Measurements from ENCODE around the gene CLCN2.
A peak's percentile ranks its signal among the peaks of the same experiment; 100 is the strongest.
"Not testable (repeated sequence)": the region's sequence is repeated elsewhere in the genome, so short reads cannot be mapped to it uniquely, and the experiment has no call there.

CLCN2 gene

GRCh38 chr3:184352149-184352785 is 9.1 kb downstream of the CLCN2 start:
- in situ Hi-C loops (cut with HindIII; ENCODE audit: low pct_ligation_motif_present, low pct_unique_long_range_greater_than_20kb, low sequenced_read_pairs), result loop anchor here (25.0 kb wide), 1 partner anchor 185 kb away; no protein-coding TSS in a partner anchor

GRCh38 chr3:184351511-184352148 is 9.8 kb downstream of the CLCN2 start:
- in situ Hi-C loops (cut with HindIII; ENCODE audit: low pct_ligation_motif_present, low pct_unique_long_range_greater_than_20kb, low sequenced_read_pairs), result loop anchor here (25.0 kb wide), 1 partner anchor 186 kb away; no protein-coding TSS in a partner anchor

More at GRCh38 chr3:184352149-184352785, 9.1 kb downstream of the CLCN2 start:
- no peak for DNase-seq

GRCh38 chr3:184350618-184351017 is 10.8 kb downstream of the CLCN2 start:
- no peak for DNase-seq
- in situ Hi-C loops (cut with HindIII; ENCODE audit: low pct_ligation_motif_present, low pct_unique_long_range_greater_than_20kb, low sequenced_read_pairs), result loop anchor here (25.0 kb wide), 1 partner anchor 187 kb away; no protein-coding TSS in a partner anchor

More at GRCh38 chr3:184351511-184352148, 9.8 kb downstream of the CLCN2 start:
- DNase-seq, result no peak

- in situ Hi-C loops (cut with HindIII; ENCODE audit: low pct_ligation_motif_present, low pct_unique_long_range_greater_than_20kb, low sequenced_read_pairs), result loop anchor here (25.0 kb wide), 1 partner anchor 187 kb away; no protein-coding TSS in a partner anchor
- DNase-seq, result peak; percentile 45
Measured at GRCh38 chr3:184349563-184350470, 11.6 kb downstream of the CLCN2 start.

- in situ Hi-C loops (cut with HindIII; ENCODE audit: low pct_ligation_motif_present, low pct_unique_long_range_greater_than_20kb, low sequenced_read_pairs), result no loop called here
- DNase-seq, result no peak
Measured at GRCh38 chr3:184348057-184348382, 13.4 kb downstream of the CLCN2 start.

- in situ Hi-C loops (cut with HindIII; ENCODE audit: low pct_ligation_motif_present, low pct_unique_long_range_greater_than_20kb, low sequenced_read_pairs), result no loop called here
- DNase-seq, result no peak
Measured at GRCh38 chr3:184347321-184348056, 13.9 kb downstream of the CLCN2 start.

- DNase-seq, result no peak
- in situ Hi-C loops (cut with HindIII; ENCODE audit: low pct_ligation_motif_present, low pct_unique_long_range_greater_than_20kb, low sequenced_read_pairs), result no loop called here
Measured at GRCh38 chr3:184346480-184347190, 14.8 kb downstream of the CLCN2 start.

GRCh38 chr3:184345317-184346144 is 15.9 kb downstream of the CLCN2 start:
- in situ Hi-C loops (cut with HindIII; ENCODE audit: low pct_ligation_motif_present, low pct_unique_long_range_greater_than_20kb, low sequenced_read_pairs), result no loop called here
- peak; percentile 84 for DNase-seq

GRCh38 chr3:184344579-184345316 is 16.7 kb downstream of the CLCN2 start:
- in situ Hi-C loops (cut with HindIII; ENCODE audit: low pct_ligation_motif_present, low pct_unique_long_range_greater_than_20kb, low sequenced_read_pairs), result no loop called here
- DNase-seq, result no peak

GRCh38 chr3:184343200-184343876 is 18.1 kb downstream of the CLCN2 start:
- DNase-seq, result no peak
- in situ Hi-C loops (cut with HindIII; ENCODE audit: low pct_ligation_motif_present, low pct_unique_long_range_greater_than_20kb, low sequenced_read_pairs), result no loop called here

- DNase-seq, result no peak
- in situ Hi-C loops (cut with HindIII; ENCODE audit: low pct_ligation_motif_present, low pct_unique_long_range_greater_than_20kb, low sequenced_read_pairs), result no loop called here
Measured at GRCh38 chr3:184341925-184342324, 19.5 kb downstream of the CLCN2 start.

- in situ Hi-C loops (cut with HindIII; ENCODE audit: low pct_ligation_motif_present, low pct_unique_long_range_greater_than_20kb, low sequenced_read_pairs); DNase-seq: not testable (repeated sequence)
Measured at GRCh38 chr3:184339451-184340135, 21.8 kb downstream of the CLCN2 start.

GRCh38 chr3:184339001-184339400 is 22.4 kb downstream of the CLCN2 start:
- in situ Hi-C loops (cut with HindIII; ENCODE audit: low pct_ligation_motif_present, low pct_unique_long_range_greater_than_20kb, low sequenced_read_pairs), result no loop called here
- no peak for DNase-seq

GRCh38 chr3:184338511-184338945 is 22.9 kb downstream of the CLCN2 start:
- DNase-seq, result no peak
- in situ Hi-C loops (cut with HindIII; ENCODE audit: low pct_ligation_motif_present, low pct_unique_long_range_greater_than_20kb, low sequenced_read_pairs), result no loop called here

GRCh38 chr3:184337981-184338380 is 23.4 kb downstream of the CLCN2 start:
- in situ Hi-C loops (cut with HindIII; ENCODE audit: low pct_ligation_motif_present, low pct_unique_long_range_greater_than_20kb, low sequenced_read_pairs), result no loop called here
- DNase-seq, result no peak

GRCh38 chr3:184337399-184337714 is 24.0 kb downstream of the CLCN2 start, which contains the start of gene FAM131A:
Gene FAM131A, plus strand, starts transcription at chr3:184337600. Its CDS starts 31 bp downstream, at chr3:184337631.
- in situ Hi-C loops (cut with HindIII; ENCODE audit: low pct_ligation_motif_present, low pct_unique_long_range_greater_than_20kb, low sequenced_read_pairs), result no loop called here
- DNase-seq, result no peak
